ENCODE data around the gene RPH3AL.
"Not testable (repeated sequence)": the region's sequence is repeated elsewhere in the genome, so short reads cannot be mapped to it uniquely, and the experiment has no call there.

Gene RPH3AL

GRCh38 chr17:260944-261343, 91.7 kb downstream of the RPH3AL start:
- no peak for DNase-seq (ENCODE audit: low read depth)

DNA sequence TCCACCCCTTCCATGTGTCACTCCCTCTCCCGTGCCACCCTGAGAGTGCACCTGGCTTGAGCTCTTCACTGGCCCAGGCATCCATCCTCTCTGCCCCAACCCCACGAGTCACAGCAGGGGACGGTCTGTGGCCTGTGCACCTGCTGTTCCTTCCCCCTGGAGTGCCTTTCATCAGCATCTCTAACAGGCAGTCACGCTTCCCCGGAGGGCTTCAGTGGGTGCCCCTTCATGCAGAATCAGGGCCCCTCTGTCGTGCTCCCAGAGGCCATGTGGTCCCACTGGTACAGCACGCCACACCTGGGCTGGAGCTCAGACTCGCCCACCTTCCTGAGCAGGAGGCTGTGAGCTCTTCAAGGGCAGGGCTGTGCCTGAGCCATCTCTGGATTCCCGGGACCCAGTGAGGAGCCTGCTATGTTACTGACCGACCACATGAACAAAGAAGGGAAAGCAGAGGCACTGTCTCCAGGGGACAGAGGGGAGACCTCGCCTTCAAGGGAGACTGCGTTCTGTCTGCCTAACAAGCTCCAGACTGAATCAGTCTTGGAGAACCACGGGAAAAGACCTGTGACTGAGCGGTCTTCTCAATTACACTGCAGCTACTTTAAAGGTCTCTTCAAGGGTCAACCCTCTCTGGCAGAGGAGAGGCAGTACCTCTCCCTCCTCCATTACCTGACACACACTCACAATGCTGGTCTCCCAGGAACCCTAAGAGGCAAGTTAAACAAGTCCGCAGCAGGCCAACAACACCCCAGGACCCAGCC, 92.4 kb downstream of the RPH3AL start:
- DNase-seq (ENCODE audit: low read depth), result no peak

GRCh38 chr17:259341-259976, 93.1 kb downstream of the RPH3AL start:
- no peak for DNase-seq (ENCODE audit: low read depth)

DNA sequence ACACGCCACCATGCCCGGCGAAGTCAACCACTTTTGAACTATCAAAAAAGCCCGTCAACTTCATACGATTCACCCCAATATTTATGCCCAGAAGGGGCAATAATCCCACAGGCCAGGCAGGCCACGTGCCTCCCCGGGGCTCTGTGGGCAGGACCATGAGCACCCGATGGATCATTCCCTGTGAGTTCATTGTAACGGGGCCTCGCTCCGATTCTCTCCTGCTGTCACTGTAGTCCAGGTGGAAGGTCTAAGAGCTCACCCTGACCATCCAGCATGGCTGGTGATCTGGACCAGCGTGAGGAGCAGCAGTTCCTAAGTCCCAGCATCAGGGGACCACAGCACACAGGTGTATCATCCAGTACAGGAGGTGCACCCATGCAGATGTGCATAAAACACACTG, 93.7 kb downstream of the RPH3AL start:
- DNase-seq (ENCODE audit: low read depth), result no peak

DNA sequence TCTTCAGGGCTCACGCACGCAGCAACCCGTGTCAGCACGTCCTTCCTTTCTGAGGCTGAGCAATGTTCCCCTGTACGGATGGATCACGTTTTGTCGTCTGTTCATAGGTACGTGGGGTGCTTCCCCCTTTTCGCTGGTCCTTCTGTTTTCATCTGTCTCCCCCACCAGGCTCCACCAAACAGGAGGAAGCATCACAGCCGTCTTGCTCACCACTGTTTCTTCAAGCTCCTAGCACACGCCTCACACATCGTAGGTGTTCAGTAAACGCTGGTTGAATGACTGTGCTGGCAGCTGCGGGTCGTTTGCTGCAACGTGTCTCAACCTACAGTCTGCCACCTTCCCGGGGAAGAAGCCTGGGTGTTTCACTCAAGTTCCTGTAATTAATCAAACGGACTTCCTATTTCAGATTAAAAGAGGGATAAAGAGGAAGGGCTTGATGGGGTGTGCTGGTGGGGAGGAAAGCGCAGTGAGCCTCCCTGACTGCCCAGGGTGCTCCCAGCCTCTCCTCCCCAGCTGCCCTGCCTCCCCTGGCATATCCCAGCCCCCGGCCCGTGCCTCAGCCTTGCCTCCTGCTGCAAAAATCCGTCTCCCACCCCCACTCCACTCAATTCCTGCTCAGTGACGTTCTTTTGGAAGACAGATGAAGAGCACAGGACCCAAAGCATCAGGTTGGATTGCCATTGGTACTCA, 94.4 kb downstream of the RPH3AL start:
- DNase-seq (ENCODE audit: low read depth), result no peak

DNA sequence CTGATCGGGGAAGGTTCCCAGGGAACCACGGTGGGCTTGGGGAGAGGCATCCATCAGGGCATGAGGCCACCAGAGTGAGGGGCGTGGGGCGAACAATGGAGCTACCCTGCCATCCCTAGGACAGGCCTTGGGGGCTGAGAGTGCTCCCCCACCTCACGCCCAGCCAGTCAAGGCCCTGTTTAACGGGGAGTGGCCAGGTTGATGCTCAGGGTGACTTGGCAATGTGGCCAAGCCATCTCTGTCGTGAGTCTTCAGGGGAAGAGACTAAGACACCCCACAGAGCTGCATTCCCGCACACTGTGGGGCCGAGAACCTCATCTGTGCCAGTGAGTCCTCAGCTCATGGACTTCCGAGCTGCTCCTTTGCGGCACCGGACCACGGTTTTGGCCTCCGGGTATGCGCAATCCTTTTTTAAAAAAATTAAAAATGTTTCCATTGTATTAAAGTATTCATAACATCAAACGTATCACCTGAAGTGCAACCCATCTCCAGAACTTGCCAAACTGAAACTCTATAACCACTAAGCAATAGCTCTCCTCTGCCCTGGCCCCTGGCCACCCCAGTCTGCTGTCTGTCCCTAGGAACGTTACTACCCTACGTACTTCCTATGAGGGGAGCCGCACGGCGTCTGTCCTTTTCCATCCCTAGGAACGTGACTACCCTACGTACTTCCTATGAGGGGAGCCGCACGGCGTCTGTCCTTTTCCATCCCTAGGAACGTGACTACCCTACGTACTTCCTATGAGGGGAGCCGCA, 99.3 kb downstream of the RPH3AL start:
- no peak for DNase-seq (ENCODE audit: low read depth)

GRCh38 chr17:252456-252855, 100.2 kb downstream of the RPH3AL start:
- DNase-seq (ENCODE audit: low read depth), result no peak

- no peak for DNase-seq (ENCODE audit: low read depth)
These were observed 101.1 kb downstream of the RPH3AL start for GRCh38 chr17:251531-251930.

GRCh38 chr17:250487-251300, 101.9 kb downstream of the RPH3AL start:
- no peak for DNase-seq (ENCODE audit: low read depth)

DNA sequence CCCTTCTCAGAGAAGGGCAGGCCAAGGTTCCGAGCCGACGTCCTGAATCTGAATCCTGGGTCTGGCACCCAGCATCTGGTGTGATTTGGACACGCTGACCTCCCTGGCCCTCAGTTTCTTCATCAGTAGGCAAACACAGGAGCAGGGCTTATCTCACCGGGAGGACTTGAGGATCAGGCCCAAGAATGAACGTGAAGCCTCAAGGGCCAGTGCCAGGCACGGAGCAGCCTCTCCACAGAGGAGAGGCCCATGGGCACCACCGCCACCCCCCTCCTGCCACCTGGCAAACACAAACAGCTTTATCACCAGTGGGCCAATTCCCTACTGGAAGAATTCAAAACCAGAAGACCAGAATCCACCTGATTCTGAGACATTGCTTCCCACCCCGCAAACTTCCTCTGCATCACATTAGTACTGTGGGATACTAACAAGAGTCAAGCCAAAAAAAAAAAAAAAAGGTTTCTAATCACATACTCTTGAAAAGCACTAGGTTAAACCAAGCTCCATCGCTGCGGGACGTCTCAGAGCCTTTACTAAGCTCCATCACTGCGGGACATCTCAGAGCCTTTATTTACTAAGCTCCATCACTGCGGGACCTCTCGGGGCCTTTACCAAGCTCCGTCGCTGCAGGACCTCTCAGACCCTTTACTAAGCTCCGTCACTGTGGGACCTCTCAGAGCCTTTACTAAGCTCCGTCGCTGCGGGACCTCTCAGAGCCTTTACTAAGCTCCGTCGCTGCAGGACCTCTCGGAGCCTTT, 103.2 kb downstream of the RPH3AL start:
- DNase-seq (ENCODE audit: low read depth), result no peak

DNA sequence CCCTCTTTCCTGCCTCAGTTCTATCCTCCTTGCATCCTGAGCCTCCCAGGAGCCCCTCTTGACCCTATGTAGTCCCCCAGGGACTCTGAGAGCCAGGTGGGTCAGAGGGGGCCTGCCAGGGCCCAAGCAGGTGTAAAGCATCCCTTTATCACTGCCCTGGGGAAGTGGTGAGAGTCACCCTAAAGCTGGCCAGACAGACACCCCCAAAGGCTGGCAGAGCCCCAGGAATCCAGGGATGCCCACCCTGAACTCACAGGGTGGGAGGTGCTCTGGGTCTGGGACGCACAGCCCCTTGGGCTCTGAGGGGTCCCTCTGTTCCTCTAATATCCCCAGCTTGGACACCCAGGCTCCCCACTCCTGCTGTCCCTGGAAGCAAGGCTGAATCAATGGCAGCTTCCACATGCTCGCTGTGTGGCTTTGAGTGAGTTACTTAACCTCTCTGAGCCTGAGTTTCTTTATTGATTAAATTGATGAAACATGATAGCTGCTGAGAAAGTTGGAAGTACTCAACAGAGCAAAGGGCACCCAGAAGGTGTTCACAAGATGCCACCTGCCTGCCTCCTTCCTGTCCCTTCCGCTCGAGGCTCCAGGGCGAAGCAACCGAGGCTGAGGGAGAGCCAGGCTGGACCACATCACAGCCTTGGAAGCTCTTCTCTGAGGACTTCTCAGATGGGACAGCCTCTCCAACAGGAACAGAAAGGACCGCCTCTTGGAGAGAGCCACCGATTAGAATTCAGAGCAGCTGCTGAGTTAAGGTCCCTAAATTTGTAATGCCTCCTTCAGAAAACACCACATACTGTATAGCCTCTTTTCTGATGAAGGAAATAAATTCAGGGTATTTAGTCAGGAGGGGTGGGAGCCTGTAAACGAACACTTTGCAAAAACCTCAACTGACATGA, 104.0 kb downstream of the RPH3AL start:
- no peak for DNase-seq (ENCODE audit: low read depth)

- DNase-seq (ENCODE audit: low read depth), result no peak
These were observed 104.8 kb downstream of the RPH3AL start for GRCh38 chr17:247767-248166.

DNA sequence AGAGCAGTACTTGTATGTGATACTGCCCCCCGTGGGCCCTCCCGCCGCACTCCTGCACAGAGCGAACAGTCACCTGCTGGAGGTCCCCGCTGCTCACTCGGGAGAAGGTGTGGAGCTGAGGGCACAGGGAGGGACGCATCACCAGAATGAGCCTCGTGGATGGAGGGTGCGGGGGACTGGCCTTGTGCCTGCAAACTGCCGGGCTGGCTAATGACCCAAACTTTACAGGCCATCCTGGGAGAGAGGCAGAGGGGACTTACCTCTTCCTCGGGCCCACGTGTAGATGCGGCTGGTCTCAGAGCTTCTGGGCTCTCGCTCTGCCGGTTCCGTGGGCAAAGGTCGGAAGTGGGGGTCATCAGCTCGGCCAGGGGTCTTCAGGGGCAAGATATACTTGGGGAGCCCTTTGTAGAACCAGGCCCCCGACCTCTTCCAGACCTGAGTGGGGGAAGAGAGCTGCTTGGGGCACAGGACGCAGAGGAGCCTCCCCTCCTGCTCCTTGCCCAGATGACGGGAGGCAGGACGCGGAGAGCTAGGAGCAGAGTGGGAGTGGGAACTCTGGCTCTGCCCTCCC, 105.7 kb downstream of the RPH3AL start:
- DNase-seq (ENCODE audit: low read depth), result no peak

- DNase-seq (ENCODE audit: low read depth), result no peak
These were observed 106.4 kb downstream of the RPH3AL start for GRCh38 chr17:246226-246625.

DNA sequence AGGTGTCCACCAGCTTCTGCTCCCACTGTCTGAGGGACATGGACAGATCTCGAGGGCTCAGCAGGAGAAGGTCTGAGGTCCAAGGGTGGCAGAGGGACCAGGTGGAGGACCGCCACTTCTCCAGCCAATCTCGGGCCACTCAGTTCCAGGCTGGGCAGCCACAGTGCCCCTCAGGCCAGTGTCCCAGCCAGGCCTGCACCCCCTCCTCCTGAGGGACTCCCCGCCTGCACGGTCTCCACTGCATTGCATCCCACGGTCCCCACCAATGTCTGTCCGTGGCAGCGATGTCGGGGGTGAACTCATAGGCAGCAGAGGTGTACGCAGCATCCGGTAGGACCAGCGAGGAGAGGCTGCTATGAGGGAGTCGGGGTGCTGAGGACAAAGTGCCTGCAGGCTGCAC, 107.0 kb downstream of the RPH3AL start:
- DNase-seq (ENCODE audit: low read depth), result no peak

DNA sequence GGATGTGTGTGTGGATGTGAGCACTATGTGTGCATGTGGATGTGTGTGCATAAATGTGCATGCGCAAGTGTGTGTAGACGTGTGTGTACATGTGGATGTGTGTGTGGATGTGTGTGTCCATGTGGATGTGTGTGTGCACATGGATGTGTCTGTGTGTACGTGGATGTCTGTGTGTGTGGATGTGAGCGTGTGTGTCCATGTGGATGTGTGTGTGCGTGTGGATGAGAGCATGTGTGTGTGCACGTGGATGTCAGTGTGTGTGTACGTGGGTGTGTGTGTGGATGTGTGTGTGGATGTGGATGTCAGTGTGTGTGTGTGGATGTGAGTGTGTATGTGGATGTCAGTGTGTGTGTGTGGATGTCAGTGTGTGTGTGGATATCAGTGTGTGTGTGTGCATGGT, 107.6 kb downstream of the RPH3AL start:
- DNase-seq (ENCODE audit: low read depth), result no peak

- DNase-seq (ENCODE audit: low read depth), result not testable (repeated sequence)
These were observed 108.7 kb downstream of the RPH3AL start for GRCh38 chr17:243924-244323.

DNA sequence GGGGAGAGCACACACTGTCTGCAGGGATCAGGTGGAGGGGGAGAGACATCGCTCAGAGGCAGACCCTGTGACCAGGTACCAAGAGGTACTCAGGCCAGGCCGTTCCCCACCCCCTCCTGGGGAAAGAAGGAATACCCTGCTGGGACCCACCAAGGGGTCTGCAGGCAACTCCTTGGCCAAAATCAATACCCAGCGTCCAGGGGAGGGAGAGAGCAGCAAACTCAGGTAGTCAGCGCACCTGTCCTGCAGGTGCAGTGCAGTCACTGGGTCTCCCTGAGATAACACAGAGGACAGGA, 113.7 kb downstream of the RPH3AL start:
- DNase-seq (ENCODE audit: low read depth), result no peak

DNA sequence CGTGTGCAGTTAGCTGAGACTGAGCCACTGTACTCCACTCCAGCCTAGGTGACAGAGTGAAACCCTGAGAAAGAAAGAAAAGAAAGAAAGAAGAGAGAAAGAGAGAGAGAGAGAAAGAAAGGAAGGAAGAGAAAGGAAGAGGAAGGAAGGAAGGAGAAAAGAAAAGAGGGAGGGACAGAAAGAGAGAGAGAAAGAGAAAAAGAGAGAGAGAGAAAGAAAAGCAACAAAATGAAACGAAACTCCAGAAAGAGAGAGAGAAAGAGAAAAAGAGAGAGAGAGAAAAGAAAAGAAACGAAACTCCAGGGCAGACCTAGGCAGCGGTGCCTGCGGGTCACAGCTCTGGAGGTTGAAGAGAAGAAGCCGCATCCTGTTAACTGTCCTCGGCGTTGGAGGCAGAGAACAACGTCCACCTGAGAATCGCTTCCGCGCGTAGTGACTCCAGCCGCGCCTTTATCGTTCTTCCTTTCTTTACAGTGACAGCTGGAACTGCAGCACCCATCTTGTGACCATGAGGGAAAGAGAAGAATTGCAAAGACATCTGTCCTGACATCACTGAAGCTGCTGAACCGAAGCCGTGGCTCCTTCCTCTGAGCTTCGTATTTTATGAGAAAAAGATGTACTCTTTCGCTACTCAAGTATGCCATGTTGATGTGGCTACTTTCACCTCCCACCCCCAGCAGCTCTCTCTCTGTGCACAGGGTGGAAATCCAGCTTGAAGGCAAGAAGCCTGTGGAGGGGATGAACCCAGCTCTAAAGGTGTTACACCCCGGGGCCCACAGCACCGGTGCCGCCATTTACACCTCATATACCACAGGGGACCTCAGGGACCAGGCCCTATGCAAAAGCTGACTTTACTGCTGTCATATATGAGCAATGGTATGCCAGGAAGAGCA, 114.3 kb downstream of the RPH3AL start:
- DNase-seq (ENCODE audit: low read depth), result no peak

Measured in ELR (cell line).